ENCODE data around the gene ICAM1. TPM values are rescaled to one million over a fixed set of nuclear protein-coding genes. Genes with fewer than 3 reads are reported as not detected.
A peak's percentile ranks its signal among the peaks of the same experiment; 100 is the strongest.

ICAM1 gene
- total and polyA plus RNA-seq, 2 of the 13 experiments (the other 11 are each of a cell fraction or from before 2014, with no cell fraction given) = 37.9 to 98.4 TPM

- no peak for TF ChIP-seq MBD4 (IDR thresholded peaks at IDR 0.05; ENCODE audit: borderline replicate concordance, low read length)
- TF ChIP-seq CREB1 (IDR thresholded peaks at IDR 0.05) = peak; percentile 100
- TF ChIP-seq CREB1 (CRISPR knock-in tag; IDR thresholded peaks at IDR 0.05) = peak; percentile 97
- peak; percentile 69; the same call in 1 of the 2 replicates for TF ChIP-seq JUND (CRISPR knock-in tag; IDR thresholded peaks at IDR 0.05)
- TF ChIP-seq MATR3 (CRISPR knock-in tag; IDR thresholded peaks at IDR 0.05) = no peak
- 0 out of 4 replicates have a peak, but pooled peaks of 1 of the 2 experiments have one; percentile 16 for TF ChIP-seq MAFK (conservative IDR thresholded peaks at IDR 0.05 in 1 of 2, IDR thresholded peaks at IDR 0.05 in 1 of 2; ENCODE audit: low read length in 2 of 2)
- peak; percentile 51; the same call in 1 of the 2 replicates for TF ChIP-seq TMF1 (CRISPR knock-in tag; IDR thresholded peaks at IDR 0.05; ENCODE audit: low read depth)
- TF ChIP-seq SKI (IDR thresholded peaks at IDR 0.05; ENCODE audit: partially characterized antibody) = peak; percentile 52
- no peak for TF ChIP-seq ZNF557 (CRISPR knock-in tag; IDR thresholded peaks at IDR 0.05)
- TF ChIP-seq DDIT3 (CRISPR knock-in tag; IDR thresholded peaks at IDR 0.05) = no peak
- TF ChIP-seq, protein P1, sequence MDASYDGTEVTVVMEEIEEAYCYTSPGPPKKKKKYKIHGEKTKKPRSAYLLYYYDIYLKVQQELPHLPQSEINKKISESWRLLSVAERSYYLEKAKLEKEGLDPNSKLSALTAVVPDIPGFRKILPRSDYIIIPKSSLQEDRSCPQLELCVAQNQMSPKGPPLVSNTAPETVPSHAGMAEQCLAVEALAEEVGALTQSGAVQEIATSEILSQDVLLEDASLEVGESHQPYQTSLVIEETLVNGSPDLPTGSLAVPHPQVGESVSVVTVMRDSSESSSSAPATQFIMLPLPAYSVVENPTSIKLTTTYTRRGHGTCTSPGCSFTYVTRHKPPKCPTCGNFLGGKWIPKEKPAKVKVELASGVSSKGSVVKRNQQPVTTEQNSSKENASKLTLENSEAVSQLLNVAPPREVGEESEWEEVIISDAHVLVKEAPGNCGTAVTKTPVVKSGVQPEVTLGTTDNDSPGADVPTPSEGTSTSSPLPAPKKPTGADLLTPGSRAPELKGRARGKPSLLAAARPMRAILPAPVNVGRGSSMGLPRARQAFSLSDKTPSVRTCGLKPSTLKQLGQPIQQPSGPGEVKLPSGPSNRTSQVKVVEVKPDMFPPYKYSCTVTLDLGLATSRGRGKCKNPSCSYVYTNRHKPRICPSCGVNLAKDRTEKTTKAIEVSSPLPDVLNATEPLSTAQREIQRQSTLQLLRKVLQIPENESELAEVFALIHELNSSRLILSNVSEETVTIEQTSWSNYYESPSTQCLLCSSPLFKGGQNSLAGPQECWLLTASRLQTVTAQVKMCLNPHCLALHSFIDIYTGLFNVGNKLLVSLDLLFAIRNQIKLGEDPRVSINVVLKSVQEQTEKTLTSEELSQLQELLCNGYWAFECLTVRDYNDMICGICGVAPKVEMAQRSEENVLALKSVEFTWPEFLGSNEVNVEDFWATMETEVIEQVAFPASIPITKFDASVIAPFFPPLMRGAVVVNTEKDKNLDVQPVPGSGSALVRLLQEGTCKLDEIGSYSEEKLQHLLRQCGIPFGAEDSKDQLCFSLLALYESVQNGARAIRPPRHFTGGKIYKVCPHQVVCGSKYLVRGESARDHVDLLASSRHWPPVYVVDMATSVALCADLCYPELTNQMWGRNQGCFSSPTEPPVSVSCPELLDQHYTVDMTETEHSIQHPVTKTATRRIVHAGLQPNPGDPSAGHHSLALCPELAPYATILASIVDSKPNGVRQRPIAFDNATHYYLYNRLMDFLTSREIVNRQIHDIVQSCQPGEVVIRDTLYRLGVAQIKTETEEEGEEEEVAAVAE (CRISPR knock-in tag; IDR thresholded peaks at IDR 0.05; ENCODE audit: borderline replicate concordance) = no peak
- peak; percentile 12 for TF ChIP-seq TEAD3 (CRISPR knock-in tag; optimal IDR thresholded peaks at IDR 0.05; ENCODE audit: borderline replicate concordance)
- peak; percentile 99 for TF ChIP-seq ZFX (CRISPR knock-in tag; IDR thresholded peaks at IDR 0.05; ENCODE audit: low read depth)
- peak; percentile 74; the same call in 1 of the 2 replicates for TF ChIP-seq IRX3 (CRISPR knock-in tag; IDR thresholded peaks at IDR 0.05; ENCODE audit: borderline replicate concordance, low read depth)
- no peak for TF ChIP-seq PHB2 (IDR thresholded peaks at IDR 0.05; ENCODE audit: partially characterized antibody)
- peak; percentile 96 for TF ChIP-seq ZFP91 (CRISPR knock-in tag; IDR thresholded peaks at IDR 0.05; ENCODE audit: borderline replicate concordance)
- 0 out of 2 replicates have a peak, but pooled peaks have one; percentile 40 for TF ChIP-seq ZNF589 (CRISPR knock-in tag; conservative IDR thresholded peaks at IDR 0.05)
- TF ChIP-seq FOXM1 (CRISPR knock-in tag; IDR thresholded peaks at IDR 0.05) = peak; percentile 58; the same call in 1 of the 2 replicates
- TF ChIP-seq ZNF136 (CRISPR knock-in tag; IDR thresholded peaks at IDR 0.05; ENCODE audit: low read depth) = 0 out of 2 replicates have a peak, but pooled peaks have one; percentile 63
- TF ChIP-seq SAFB2 (CRISPR knock-in tag; IDR thresholded peaks at IDR 0.05; ENCODE audit: borderline replicate concordance, low read depth) = peak; percentile 94
- no peak for TF ChIP-seq TAF15 (IDR thresholded peaks at IDR 0.05; ENCODE audit: low read depth, low read length, poor library complexity, severe bottlenecking)
Measured at GRCh38 chr19:10251792-10252694, 18.9 kb upstream of the ICAM1 start, which contains the start of gene MRPL4 (continued).

All from HepG2 (cell line).